Measurements from ENCODE around the gene TMEM131L. TPM values are rescaled to one million over a fixed set of nuclear protein-coding genes. Genes with fewer than 3 reads are reported as not detected.

Gene TMEM131L
- polyA plus RNA-seq, 1 donor (not counting 4 experiments of a cell fraction or from before 2014, with no cell fraction given): 10.3 TPM

DNA sequence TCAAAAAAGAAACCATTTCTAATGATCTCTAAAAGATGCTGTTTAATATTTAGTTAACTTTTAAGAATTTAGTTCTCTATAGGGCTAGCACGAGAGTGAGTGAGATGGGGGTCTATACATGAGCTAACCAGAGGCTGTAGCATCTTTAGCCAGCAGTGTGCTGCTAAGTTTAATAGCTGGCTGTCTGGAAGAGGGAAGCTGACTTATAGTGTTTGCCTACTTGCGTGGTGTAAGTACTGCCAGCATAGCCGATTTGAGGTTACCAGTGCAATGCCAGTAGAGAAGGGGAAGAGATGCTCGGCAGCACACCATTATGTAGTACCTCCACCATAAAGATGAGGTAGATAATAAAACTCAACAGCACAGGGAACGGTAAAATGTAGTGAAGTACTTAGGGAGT is 47.1 kb upstream of the TMEM131L start:
- Histone ChIP-seq H3K79me2 (ENCODE audit: control insufficient read depth, insufficient read depth, low read length) (no peaks in the 10 kb centered on the region), H3K27ac (ENCODE audit: control insufficient read depth, insufficient read depth, low read length) (no peak overlapping the region), H3K4me1 (ENCODE audit: control insufficient read depth, extremely low read depth, insufficient read depth, low read length) (no peaks in the 10 kb centered on the region), H3K9me1 (ENCODE audit: control insufficient read depth, extremely low read depth, insufficient read depth, low read length) (no peaks in the 10 kb centered on the region), H3K4me2 (ENCODE audit: control insufficient read depth, extremely low read depth, insufficient read depth, low read depth, low read length) (no peak overlapping the region), H3K4me3 (ENCODE audit: control insufficient read depth in 2 of 3, extremely low read depth in 1 of 3, insufficient read depth in 2 of 3, low read depth in 1 of 3, low read length in 3 of 3) (no peak overlapping the region), H3K27me3 (ENCODE audit: control insufficient read depth, extremely low read depth, insufficient read depth, low read length) (no peaks in the 10 kb centered on the region), H3K9me3 (ENCODE audit: control insufficient read depth, low read depth, low read length) (no peaks in the 10 kb centered on the region), H3K36me3 (ENCODE audit: control insufficient read depth in 2 of 2, extremely low read depth in 1 of 2, insufficient read depth in 2 of 2, low read length in 2 of 2) (no peaks in the 10 kb centered on the region), H3K9ac (ENCODE audit: control insufficient read depth, extremely low read depth, insufficient read depth, low read length) (no peak overlapping the region), H2AFZ (ENCODE audit: control insufficient read depth, low read length) (no peak overlapping the region), H4K20me1 (ENCODE audit: control insufficient read depth, extremely low read depth, insufficient read depth, low read length) (no peaks in the 10 kb centered on the region)
- TF ChIP-seq EZH2 (IDR thresholded peaks at IDR 0.05; ENCODE audit: low read length): no peak
- TF ChIP-seq, protein P1, sequence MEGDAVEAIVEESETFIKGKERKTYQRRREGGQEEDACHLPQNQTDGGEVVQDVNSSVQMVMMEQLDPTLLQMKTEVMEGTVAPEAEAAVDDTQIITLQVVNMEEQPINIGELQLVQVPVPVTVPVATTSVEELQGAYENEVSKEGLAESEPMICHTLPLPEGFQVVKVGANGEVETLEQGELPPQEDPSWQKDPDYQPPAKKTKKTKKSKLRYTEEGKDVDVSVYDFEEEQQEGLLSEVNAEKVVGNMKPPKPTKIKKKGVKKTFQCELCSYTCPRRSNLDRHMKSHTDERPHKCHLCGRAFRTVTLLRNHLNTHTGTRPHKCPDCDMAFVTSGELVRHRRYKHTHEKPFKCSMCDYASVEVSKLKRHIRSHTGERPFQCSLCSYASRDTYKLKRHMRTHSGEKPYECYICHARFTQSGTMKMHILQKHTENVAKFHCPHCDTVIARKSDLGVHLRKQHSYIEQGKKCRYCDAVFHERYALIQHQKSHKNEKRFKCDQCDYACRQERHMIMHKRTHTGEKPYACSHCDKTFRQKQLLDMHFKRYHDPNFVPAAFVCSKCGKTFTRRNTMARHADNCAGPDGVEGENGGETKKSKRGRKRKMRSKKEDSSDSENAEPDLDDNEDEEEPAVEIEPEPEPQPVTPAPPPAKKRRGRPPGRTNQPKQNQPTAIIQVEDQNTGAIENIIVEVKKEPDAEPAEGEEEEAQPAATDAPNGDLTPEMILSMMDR (optimal IDR thresholded peaks at IDR 0.05 in 1 of 3, IDR thresholded peaks at IDR 0.05 in 1 of 3, conservative IDR thresholded peaks at IDR 0.05 in 1 of 3; ENCODE audit: extremely low read depth in 1 of 3, insufficient read depth in 2 of 3, low read length in 3 of 3): no peak
- FAIRE-seq (no peak), DNase-seq (ENCODE audit: low read depth, low spot score) (no peak)
- dilution Hi-C loops (cut with MboI; ENCODE audit: extremely low pct_ligation_motif_present, low sequenced_read_pairs): no loop called here

DNA sequence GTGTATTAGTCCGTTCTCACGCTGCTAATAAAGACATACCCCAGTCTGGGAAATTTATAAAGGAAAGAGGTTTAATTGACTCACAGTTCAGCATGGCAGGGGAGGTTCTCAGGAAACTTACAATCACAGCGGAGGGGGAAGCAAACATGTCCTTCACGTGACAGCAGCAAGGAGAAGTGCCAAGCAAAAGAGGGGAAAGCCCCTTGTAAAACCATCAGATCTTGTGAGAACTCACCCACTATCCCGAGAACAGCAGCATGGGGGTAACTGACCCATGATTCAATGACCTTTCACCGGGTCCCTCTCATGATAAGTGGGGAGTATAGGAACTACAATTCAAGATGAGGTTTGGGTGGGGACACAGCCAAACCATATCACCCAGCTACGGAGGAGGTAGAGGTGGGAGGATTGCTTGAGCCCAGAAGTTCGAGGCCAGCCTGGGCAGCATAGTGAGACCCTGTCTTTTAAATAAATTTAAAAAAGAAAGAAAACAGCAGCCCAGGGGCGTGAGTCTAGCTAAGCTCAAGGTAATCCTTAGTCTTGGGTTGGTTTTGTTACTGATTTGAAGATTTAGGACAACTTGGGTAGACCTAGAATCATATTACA is 46.4 kb upstream of the TMEM131L start:
- Histone ChIP-seq H3K27ac (ENCODE audit: control insufficient read depth, insufficient read depth, low read length) (no peak overlapping the region), H3K9me3 (ENCODE audit: control insufficient read depth, low read depth, low read length) (no peaks in the 10 kb centered on the region), H3K9ac (ENCODE audit: control insufficient read depth, extremely low read depth, insufficient read depth, low read length) (no peak overlapping the region), H3K4me1 (ENCODE audit: control insufficient read depth, extremely low read depth, insufficient read depth, low read length) (no peaks in the 10 kb centered on the region), H3K27me3 (ENCODE audit: control insufficient read depth, extremely low read depth, insufficient read depth, low read length) (no peaks in the 10 kb centered on the region), H3K9me1 (ENCODE audit: control insufficient read depth, extremely low read depth, insufficient read depth, low read length) (no peaks in the 10 kb centered on the region), H3K36me3 (ENCODE audit: control insufficient read depth in 2 of 2, extremely low read depth in 1 of 2, insufficient read depth in 2 of 2, low read length in 2 of 2) (no peaks in the 10 kb centered on the region), H2AFZ (ENCODE audit: control insufficient read depth, low read length) (no peak overlapping the region), H4K20me1 (ENCODE audit: control insufficient read depth, extremely low read depth, insufficient read depth, low read length) (no peaks in the 10 kb centered on the region), H3K4me2 (ENCODE audit: control insufficient read depth, extremely low read depth, insufficient read depth, low read depth, low read length) (no peak overlapping the region), H3K79me2 (ENCODE audit: control insufficient read depth, insufficient read depth, low read length) (no peaks in the 10 kb centered on the region), H3K4me3 (ENCODE audit: control insufficient read depth in 2 of 3, extremely low read depth in 1 of 3, insufficient read depth in 2 of 3, low read depth in 1 of 3, low read length in 3 of 3) (no peak overlapping the region)
- dilution Hi-C loops (cut with MboI; ENCODE audit: extremely low pct_ligation_motif_present, low sequenced_read_pairs): no loop called here
- TF ChIP-seq, protein P1 (optimal IDR thresholded peaks at IDR 0.05 in 1 of 3, IDR thresholded peaks at IDR 0.05 in 1 of 3, conservative IDR thresholded peaks at IDR 0.05 in 1 of 3; ENCODE audit: extremely low read depth in 1 of 3, insufficient read depth in 2 of 3, low read length in 3 of 3): no peak
- no peak for TF ChIP-seq EZH2 (IDR thresholded peaks at IDR 0.05; ENCODE audit: low read length)
- DNase-seq (ENCODE audit: low read depth, low spot score) (no peak), FAIRE-seq (no peak)

All from keratinocyte (primary cell).